Keratinocyte (primary cell): ENCODE results near the gene RNF212B. TPM values are rescaled to one million over a fixed set of nuclear protein-coding genes. Genes with fewer than 3 reads are reported as not detected.

Source experiments
- DNase-seq: peaks from one replicate; pipeline ENCODE4 v3.0.0-alpha.2; 2011; ENCODE audit warnings: low read depth, missing footprints, low spot score
- FAIRE-seq: peaks from 2 replicates; lab custom pipeline; 2011; peaks lifted over from hg19 to GRCh38; lab: Jason Lieb, UNC
- H2AFZ ChIP-seq: 2 replicates; pipeline ENCODE4 v1.6.0; 2012; ENCODE audit warnings: low read length, control low read depth, inconsistent platforms; ENCODE audit not compliant: control insufficient read depth
- H3K27ac ChIP-seq: 2 replicates; pipeline ENCODE4 v1.5.1; 2011; ENCODE audit warnings: low read length; ENCODE audit not compliant: control insufficient read depth, insufficient read depth
- H3K27me3 ChIP-seq: 3 replicates; pipeline ENCODE4 v1.6.0; 2011; ENCODE audit warnings: low read length; ENCODE audit not compliant: control insufficient read depth, insufficient read depth; ENCODE audit errors: extremely low read depth
- H3K36me3 ChIP-seq, 2 experiments: 2 replicates in 1 of 2; 3 replicates in 1 of 2; pipeline ENCODE4 v1.5.1; 2011; ENCODE audit warnings: low read length in 2 of 2, mild to moderate bottlenecking in 1 of 2; ENCODE audit not compliant: control insufficient read depth in 2 of 2, insufficient read depth in 2 of 2; ENCODE audit errors: extremely low read depth in 1 of 2
- H3K4me1 ChIP-seq: 3 replicates; pipeline ENCODE4 v1.5.1; 2011; ENCODE audit warnings: low read length; ENCODE audit not compliant: control insufficient read depth, insufficient read depth; ENCODE audit errors: extremely low read depth
- H3K4me2 ChIP-seq: 3 replicates; pipeline ENCODE4 v1.6.0; 2011; ENCODE audit warnings: low read depth, low read length; ENCODE audit not compliant: control insufficient read depth, insufficient read depth; ENCODE audit errors: extremely low read depth
- H3K4me3 ChIP-seq, 3 experiments: fragments of 200-600 bp in 1 of 3; sonication (generic) in 1 of 3; 2 replicates in 2 of 3; 3 replicates in 1 of 3; pipeline ENCODE4 v1.5.1; 2011 to 2016; ENCODE audit warnings: low read length in 3 of 3, mild to moderate bottlenecking in 3 of 3, control low read depth in 2 of 3, inconsistent platforms in 1 of 3, low read depth in 1 of 3, mixed read lengths in 1 of 3, mixed run types in 1 of 3, moderate library complexity in 1 of 3; ENCODE audit not compliant: control insufficient read depth in 2 of 3, insufficient read depth in 2 of 3; ENCODE audit errors: extremely low read depth in 1 of 3
- H3K79me2 ChIP-seq: 2 replicates; pipeline ENCODE4 v1.6.0; 2012; ENCODE audit warnings: low read length; ENCODE audit not compliant: control insufficient read depth, insufficient read depth
- H3K9ac ChIP-seq: 3 replicates; pipeline ENCODE4 v1.6.0; 2011; ENCODE audit warnings: low read length; ENCODE audit not compliant: control insufficient read depth, insufficient read depth; ENCODE audit errors: extremely low read depth
- H3K9me1 ChIP-seq: 3 replicates; pipeline ENCODE4 v1.6.0; 2011; ENCODE audit warnings: low read length; ENCODE audit not compliant: control insufficient read depth, insufficient read depth; ENCODE audit errors: extremely low read depth
- H3K9me3 ChIP-seq: 2 replicates; pipeline ENCODE4 v1.5.1; 2012; ENCODE audit warnings: low read depth, low read length; ENCODE audit not compliant: control insufficient read depth
- H4K20me1 ChIP-seq: 3 replicates; pipeline ENCODE4 v1.6.0; 2011; ENCODE audit warnings: low read length; ENCODE audit not compliant: control insufficient read depth, insufficient read depth; ENCODE audit errors: extremely low read depth
- EZH2 ChIP-seq: IDR thresholded peaks from one replicate; pipeline ENCODE4 v1.6.1; 2012; ENCODE audit warnings: inconsistent platforms, mild to moderate bottlenecking, low read length, moderate library complexity
- dilution Hi-C: fragments of 300-500 bp; cut with MboI; formaldehyde crosslinking; loops from one replicate; pipeline ENCODE4 v1.7.0; 2020; ENCODE audit warnings: low sequenced_read_pairs; ENCODE audit not compliant: extremely low pct_ligation_motif_present
- polyA plus RNA-seq, 5 experiments: library from polyadenylated mRNA; depleted of rRNA in 3 of 5; stranded (reverse) in 3 of 5; stranded (forward) in 1 of 5; unstranded in 1 of 5; fragments of >200 nt; gene quantifications; 1 replicate in 1 of 5; 2 replicates in 3 of 5; 3 replicates in 1 of 5; pipeline versions ENCODE4 v1.2.1 to v1.2.3, GENCODE V29; 2011 to 2012; ENCODE audit warnings: missing spikeins in 2 of 5, low read depth in 1 of 5, low replicate concordance in 1 of 5
- TF ChIP-seq, protein P1 (sequence below), 3 experiments: IDR thresholded peaks in 1 of 3; conservative IDR thresholded peaks in 1 of 3; optimal IDR thresholded peaks in 1 of 3; 2 replicates in 2 of 3; 3 replicates in 1 of 3; pipeline versions ENCODE3 to v1.5.1; 2011; ENCODE audit warnings: low read length in 3 of 3, mild to moderate bottlenecking in 3 of 3, moderate library complexity in 2 of 3, control low read depth in 1 of 3, inconsistent platforms in 1 of 3; ENCODE audit not compliant: insufficient read depth in 2 of 3; ENCODE audit errors: extremely low read depth in 1 of 3

RNF212B gene
- polyA plus RNA-seq, 1 donor (not counting 4 experiments of a cell fraction or from before 2014, with no cell fraction given): not detected

GRCh38 chr14:23307687-23308644 is 70.2 kb downstream of the RNF212B start:
- no peaks in the 10 kb centered on the region for H3K27me3 ChIP-seq
- FAIRE-seq (peak; percentile 66), DNase-seq (no peak)
- H3K4me1 ChIP-seq: peaks cover 34% of the 10 kb centered on the region
- peak overlapping the region; percentile 92 for H3K27ac ChIP-seq
- peaks cover 56% of the 10 kb centered on the region for H3K79me2 ChIP-seq
- dilution Hi-C loops: no loop called here
- no peak for TF ChIP-seq EZH2
- TF ChIP-seq, protein P1, sequence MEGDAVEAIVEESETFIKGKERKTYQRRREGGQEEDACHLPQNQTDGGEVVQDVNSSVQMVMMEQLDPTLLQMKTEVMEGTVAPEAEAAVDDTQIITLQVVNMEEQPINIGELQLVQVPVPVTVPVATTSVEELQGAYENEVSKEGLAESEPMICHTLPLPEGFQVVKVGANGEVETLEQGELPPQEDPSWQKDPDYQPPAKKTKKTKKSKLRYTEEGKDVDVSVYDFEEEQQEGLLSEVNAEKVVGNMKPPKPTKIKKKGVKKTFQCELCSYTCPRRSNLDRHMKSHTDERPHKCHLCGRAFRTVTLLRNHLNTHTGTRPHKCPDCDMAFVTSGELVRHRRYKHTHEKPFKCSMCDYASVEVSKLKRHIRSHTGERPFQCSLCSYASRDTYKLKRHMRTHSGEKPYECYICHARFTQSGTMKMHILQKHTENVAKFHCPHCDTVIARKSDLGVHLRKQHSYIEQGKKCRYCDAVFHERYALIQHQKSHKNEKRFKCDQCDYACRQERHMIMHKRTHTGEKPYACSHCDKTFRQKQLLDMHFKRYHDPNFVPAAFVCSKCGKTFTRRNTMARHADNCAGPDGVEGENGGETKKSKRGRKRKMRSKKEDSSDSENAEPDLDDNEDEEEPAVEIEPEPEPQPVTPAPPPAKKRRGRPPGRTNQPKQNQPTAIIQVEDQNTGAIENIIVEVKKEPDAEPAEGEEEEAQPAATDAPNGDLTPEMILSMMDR (optimal IDR thresholded peaks at IDR 0.05 in 1 of 3, IDR thresholded peaks at IDR 0.05 in 1 of 3, conservative IDR thresholded peaks at IDR 0.05 in 1 of 3; ENCODE audit: extremely low read depth in 1 of 3, insufficient read depth in 2 of 3, low read length in 3 of 3): no peak
- H3K9me3 ChIP-seq: no peaks in the 10 kb centered on the region
- H3K9me1 ChIP-seq: peaks cover 4% of the 10 kb centered on the region
- no peak overlapping the region for H2AFZ ChIP-seq
- H3K4me3 ChIP-seq: peak overlapping the region; percentile 81 to 92 (median 90)
- H3K9ac ChIP-seq: peak overlapping the region; percentile 98
- peak overlapping the region; percentile 86 for H3K4me2 ChIP-seq
- H3K36me3 ChIP-seq: peaks cover 25 to 34% of the 10 kb centered on the region in 2 experiments
- peaks cover 5% of the 10 kb centered on the region for H4K20me1 ChIP-seq

DNA sequence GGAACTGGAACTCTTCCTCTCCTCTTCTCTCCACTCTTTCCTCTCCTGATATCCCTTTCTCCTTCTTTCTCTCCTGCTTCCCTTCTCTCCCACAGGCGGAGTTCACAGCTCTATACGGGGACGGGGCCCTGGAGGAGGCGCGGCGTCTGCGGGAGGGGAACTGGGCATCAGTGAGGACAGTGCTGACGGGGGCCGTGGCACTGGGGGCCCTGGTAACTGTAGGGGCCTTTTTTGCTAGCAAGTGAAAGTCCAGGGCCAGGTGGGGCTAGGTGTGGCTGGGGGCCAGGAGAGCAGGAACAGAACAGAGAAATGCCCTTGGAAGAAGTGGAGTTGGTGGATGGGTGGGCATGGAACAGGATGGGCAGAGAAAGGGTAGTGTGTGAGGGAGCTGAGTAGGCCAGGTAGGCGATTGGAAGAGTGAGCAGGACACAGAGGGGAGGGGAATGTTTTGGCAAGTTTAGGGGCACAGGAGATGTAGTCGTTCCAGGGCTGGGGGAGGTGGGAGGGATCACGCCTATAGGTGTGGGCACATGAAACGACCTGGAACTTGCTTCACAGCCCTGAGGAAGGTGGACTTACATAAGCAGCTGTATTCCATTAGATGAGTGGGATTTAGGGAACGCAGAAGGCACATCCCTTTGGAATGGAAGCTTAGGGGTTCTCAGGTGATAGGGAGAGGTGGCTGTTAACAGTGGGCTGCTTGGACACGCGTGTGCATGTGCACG is 71.1 kb downstream of the RNF212B start:
- Histone ChIP-seq H3K9me1 (peaks cover 4% of the 10 kb centered on the region), H4K20me1 (peaks cover 5% of the 10 kb centered on the region), H3K79me2 (peaks cover 60% of the 10 kb centered on the region), H3K4me2 (peak overlapping the region; percentile 86), H2AFZ (no peak overlapping the region), H3K27ac (peak overlapping the region; percentile 92), H3K36me3 (peaks cover 27 to 34% of the 10 kb centered on the region in 2 experiments), H3K4me3 (peak overlapping the region; percentile 49 to 92 (median 81)), H3K4me1 (peaks cover 34% of the 10 kb centered on the region), H3K27me3 (no peaks in the 10 kb centered on the region), H3K9me3 (no peaks in the 10 kb centered on the region), H3K9ac (peak overlapping the region; percentile 98)
- FAIRE-seq: no peak
- DNase-seq: no peak
- no peak for TF ChIP-seq EZH2
- dilution Hi-C loops: no loop called here
